Tracheal epithelial cell (primary cell): ENCODE measurements around the gene SRPK3. TPM values are rescaled to one million over a fixed set of nuclear protein-coding genes. Genes with fewer than 3 reads are reported as not detected.

ENCODE experiments used
- total RNA-seq: library from RNA; depleted of rRNA; stranded (reverse); fragments of >200 nt; gene quantifications from 2 replicates; pipeline ENCODE4 v1.2.1, GENCODE V29; 2014

Gene SRPK3
- total RNA-seq = under 0.01 and 0.43 TPM in 2 replicates

GRCh38 chrX:153780678-153781427 lies at the start of gene SRPK3:
Gene SRPK3 (plus strand): TSS chrX:153781041. CDS start chrX:153781087, 46 bp downstream.

GRCh38 chrX:153763989-153764755 lies 16.7 kb upstream of the SRPK3 start, which contains the start of gene PLXNB3:
Gene PLXNB3 (plus strand): TSS chrX:153764249. CDS start chrX:153765536, 1,287 bp downstream.

GRCh38 chrX:153794018-153794896 lies 13.4 kb downstream of the SRPK3 start, which contains the start of the genes IDH3G and SSR4:
Gene IDH3G (minus strand): TSS chrX:153794375. CDS start chrX:153794326, 49 bp downstream.
Gene SSR4 (plus strand): TSS chrX:153794668. CDS start chrX:153794688, 20 bp downstream.

GRCh38 chrX:153829799-153830639 lies 49.2 kb downstream of the SRPK3 start, which contains the start of gene PDZD4:
Gene PDZD4 (minus strand): TSS chrX:153830544. CDS start chrX:153830298, 246 bp downstream.

Other genes starting within 250 kb of the SRPK3 start
- 37.7 and 64.8 TPM in 2 replicates for gene CCNQ, start 181.9 kb upstream of the SRPK3 start, total RNA-seq
- gene DUSP9, start 133.8 kb upstream of the SRPK3 start, total RNA-seq = 1.5 and 1.7 TPM in 2 replicates
- gene PNCK, start 107.2 kb upstream of the SRPK3 start, total RNA-seq = 3.9 and 4.7 TPM in 2 replicates
- gene SLC6A8, start 93.1 kb upstream of the SRPK3 start, total RNA-seq = 41.4 and 44.8 TPM in 2 replicates
- gene BCAP31, start 56.7 kb upstream of the SRPK3 start, total RNA-seq = 256 and 267 TPM in 2 replicates
- gene ABCD1, start 56.2 kb upstream of the SRPK3 start, total RNA-seq = 3.4 and 3.9 TPM in 2 replicates
- gene PLXNB3, start 16.8 kb upstream of the SRPK3 start, total RNA-seq = 6.3 and 9.8 TPM in 2 replicates
- 22.4 and 42.9 TPM in 2 replicates for gene IDH3G, start 13.3 kb downstream of the SRPK3 start, total RNA-seq
- 134 and 165 TPM in 2 replicates for gene SSR4, start 13.6 kb downstream of the SRPK3 start, total RNA-seq
- under 0.01 TPM in 1 of 2 replicates, not detected in the other for gene PDZD4, start 49.5 kb downstream of the SRPK3 start, total RNA-seq
- 0.85 and 20.7 TPM in 2 replicates for gene L1CAM, start 105.1 kb downstream of the SRPK3 start, total RNA-seq
- 0.48 TPM in 1 of 2 replicates, not detected in the other for gene AVPR2, start 123.6 kb downstream of the SRPK3 start, total RNA-seq
- 6.0 and 6.7 TPM in 2 replicates for gene ARHGAP4, start 145.2 kb downstream of the SRPK3 start, total RNA-seq
- gene NAA10, start 154.0 kb downstream of the SRPK3 start, total RNA-seq = 61.4 and 74.2 TPM in 2 replicates
- gene RENBP, start 163.6 kb downstream of the SRPK3 start, total RNA-seq = 2.1 and 5.5 TPM in 2 replicates
- gene HCFC1, start 190.8 kb downstream of the SRPK3 start, total RNA-seq = 9.4 and 13.2 TPM in 2 replicates
- gene TMEM187, start 191.7 kb downstream of the SRPK3 start, total RNA-seq = 4.9 and 8.9 TPM in 2 replicates
- gene IRAK1, start 238.9 kb downstream of the SRPK3 start, total RNA-seq = 108 and 113 TPM in 2 replicates